ENCODE measurements around the gene E2F6.
A peak's percentile ranks its signal among the peaks of the same experiment; 100 is the strongest.

E2F6 gene

DNA sequence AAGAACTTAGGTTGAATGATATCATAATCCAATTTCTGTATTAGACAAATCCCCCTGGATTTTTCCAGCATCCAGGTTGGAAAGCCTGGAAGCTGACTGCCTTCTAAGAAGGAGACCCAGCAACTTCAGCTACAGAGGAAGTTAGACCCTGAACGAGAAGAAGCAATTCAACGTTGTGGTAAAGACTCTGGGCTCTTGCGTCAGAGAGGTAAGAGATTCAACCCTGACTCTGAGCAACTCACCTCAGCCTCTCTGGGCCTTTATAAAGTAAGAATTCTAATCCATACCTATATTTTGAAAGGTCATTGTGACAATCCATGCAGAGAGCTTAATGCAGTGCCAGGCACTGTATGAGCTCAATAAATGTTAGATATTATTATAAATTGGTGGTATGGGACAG, 9.7 kb downstream of the E2F6 start:
- DNase-seq: no peak

GRCh38 chr2:11454824-11455223, 11.1 kb downstream of the E2F6 start:
- no peak for DNase-seq

GRCh38 chr2:11450791-11451190, 15.2 kb downstream of the E2F6 start:
- no peak for DNase-seq

DNA sequence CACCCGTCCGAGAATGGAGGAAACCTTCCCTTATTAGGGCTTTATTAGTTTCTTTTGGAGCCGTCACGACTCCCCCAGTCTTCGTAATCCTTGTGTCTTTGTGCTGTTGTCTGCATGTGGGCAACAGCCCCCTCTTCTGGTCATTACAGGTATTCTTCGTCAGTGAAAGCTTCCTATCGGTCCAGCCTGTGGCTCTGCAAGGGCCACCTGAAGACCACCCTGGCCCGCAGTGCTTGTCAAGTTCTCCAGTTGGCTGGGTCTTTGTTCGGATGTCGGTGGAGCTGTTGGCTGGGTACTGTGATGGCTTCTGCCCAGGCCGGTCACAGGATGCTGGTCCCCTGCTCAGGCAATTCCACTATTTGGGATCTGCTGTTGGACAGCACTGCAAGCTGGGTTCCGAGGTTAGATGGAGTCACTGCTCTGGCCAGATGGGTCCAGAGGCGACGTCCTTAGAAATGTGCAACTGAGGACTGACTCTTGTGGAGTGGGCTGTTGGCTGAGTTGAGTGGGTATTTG, 19.2 kb downstream of the E2F6 start:
- DNase-seq: peak; percentile 55 to 57

DNA sequence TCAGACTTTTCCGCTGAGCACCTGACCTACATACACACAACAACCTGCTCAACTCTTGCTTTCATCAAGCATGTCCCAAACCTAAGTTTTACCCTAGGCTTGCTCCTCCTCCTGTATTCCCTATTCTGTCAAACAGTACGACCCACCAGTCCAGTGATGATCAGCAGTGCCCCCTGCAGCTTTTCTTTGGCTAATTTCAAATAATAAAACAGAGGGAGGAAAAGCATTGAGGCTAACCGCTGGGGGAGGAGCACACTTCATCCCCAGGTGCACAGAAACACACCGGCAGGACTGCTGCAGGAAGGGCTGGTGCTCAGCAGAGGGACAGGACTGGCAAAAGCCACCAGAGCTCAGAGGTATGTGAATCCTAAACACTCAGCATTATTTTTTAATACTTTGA, 21.2 kb downstream of the E2F6 start:
- DNase-seq: no peak

DNA sequence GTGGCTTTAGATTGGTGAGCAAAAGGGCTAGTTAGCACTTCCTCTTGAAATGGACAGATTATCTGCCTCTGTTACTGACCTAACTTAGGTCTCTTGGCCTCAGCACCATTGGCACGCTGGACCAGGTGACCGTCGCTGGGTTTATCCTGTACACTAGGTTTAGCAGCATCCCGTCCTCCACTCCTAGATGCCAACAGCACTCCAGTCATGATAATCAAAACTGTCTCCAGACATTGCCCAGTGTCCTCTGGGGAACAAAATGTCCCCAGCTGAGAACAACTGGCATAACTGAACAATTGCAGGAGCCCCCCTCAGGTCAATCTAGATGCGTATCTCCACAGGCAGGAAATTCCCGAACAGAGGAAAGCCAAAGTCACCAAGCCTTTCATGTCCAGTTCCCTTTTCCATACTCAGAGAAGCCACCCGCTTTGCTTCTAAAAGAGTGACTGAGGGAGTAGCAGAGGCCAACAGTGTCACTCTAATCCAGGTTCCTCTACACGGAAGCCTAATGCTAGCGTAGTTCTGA, 27.3 kb downstream of the E2F6 start:
- no peak for DNase-seq

DNA sequence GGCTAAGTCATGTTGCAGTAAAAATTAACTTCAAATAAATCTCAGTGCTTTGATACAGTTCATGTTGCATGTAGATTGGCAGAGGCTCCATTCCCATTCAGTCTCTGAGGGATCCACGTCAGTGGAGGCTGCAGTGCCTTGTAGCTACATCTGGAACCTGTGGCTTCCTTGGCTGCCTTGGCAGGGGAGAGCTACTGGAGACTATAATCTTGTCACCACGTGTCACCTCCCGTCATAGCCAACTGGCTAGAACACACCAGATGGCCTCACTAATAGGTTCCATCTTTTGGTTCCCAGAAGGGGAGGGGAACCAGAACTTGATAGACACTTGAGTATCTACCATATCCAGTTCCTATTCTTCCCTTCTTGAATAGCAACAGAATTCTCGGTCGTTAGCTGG, 28.4 kb downstream of the E2F6 start:
- DNase-seq: no peak

- no peak for DNase-seq
These were observed 30.9 kb downstream of the E2F6 start for GRCh38 chr2:11435036-11435435.

DNA sequence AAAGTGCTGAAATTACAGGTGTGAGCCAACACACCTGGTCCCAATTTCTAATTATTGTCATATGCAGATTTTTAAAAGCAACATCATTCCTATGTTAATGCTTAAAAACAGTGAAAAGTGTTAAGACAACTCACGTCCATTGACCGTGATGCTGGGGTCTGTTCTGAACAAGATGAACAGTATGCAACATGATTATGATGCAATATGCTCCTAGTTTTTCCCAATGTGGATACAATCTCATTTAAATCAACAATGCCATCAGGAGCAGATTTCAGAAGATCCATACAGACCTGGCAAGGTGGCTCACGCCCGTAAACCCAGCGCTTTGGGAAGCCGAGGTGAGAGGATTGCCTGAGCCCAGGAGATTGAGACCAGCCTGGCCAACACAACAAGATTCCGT, 31.5 kb downstream of the E2F6 start:
- DNase-seq: no peak

DNA sequence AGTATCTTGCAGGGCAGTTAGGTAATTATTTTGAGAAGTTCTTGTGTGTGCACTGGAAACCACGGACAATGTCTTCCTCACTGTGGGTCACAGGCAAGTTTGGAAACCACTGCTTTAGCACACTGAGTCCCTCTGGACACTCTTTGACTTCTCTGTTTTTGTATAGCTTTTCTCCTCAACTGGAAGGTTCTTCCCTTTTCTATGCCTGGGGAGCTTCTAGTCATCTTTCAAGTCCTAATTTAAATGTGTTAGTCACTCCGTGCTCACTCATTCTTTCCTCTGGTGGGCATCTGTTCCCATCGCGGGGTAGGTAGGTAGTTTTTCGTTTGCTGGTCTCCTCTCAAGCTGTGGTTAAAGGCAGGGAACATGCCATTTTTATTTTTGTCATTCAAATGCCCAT, 32.1 kb downstream of the E2F6 start:
- DNase-seq: no peak

- DNase-seq: no peak
These were observed 35.2 kb downstream of the E2F6 start for GRCh38 chr2:11430729-11431128.

GRCh38 chr2:11427224-11427623, 38.7 kb downstream of the E2F6 start:
- DNase-seq: no peak

DNA sequence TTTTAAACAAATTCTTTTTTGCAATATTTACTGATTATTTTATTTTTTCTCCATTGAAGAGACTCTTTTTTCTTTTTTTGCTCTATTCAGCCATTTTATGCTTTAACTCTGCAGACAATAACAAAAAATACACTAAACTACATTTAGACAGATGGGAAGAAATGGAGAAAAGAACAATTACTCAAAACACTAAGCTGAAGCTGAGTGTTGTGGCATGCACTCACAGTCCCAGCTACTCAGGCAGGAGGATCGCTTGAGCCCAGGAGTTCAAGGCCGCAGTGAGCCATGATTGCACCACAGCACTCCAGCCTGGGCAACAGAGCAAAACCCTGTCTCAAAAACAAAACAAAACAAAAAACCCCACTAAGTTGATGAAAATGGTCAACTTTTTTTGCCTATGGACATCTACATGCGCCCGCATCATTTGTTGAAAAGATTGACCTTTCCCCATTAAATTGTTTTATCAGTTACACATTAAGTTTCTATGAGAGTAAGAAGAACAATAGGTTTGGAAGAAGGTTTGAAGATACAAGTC, 43.0 kb downstream of the E2F6 start:
- no peak for DNase-seq

GRCh38 chr2:11422491-11422865, 43.5 kb downstream of the E2F6 start:
- no peak for DNase-seq

- no peak for DNase-seq
These were observed 44.0 kb downstream of the E2F6 start for GRCh38 chr2:11421863-11422490.

- DNase-seq: no peak
These were observed 45.3 kb downstream of the E2F6 start for GRCh38 chr2:11420671-11421070.

DNA sequence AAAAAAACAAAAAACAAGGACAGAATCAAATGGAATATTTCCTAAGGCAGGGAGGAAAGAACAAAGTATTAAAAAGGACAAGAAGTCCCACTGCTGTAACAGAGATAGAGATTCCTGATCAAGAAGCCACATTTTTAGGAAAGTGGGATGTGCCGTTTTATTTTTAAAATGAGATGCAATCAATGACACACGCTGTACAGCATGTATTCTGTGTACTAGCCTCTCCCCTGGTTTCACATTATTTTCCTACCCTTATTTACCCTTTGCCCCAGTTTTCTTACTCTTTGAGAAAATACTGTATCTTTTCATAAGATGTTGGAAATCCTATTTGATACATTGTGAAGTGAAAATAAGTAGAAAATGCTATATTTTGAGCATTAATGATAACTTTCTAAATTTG, 45.8 kb downstream of the E2F6 start:
- no peak for DNase-seq

DNA sequence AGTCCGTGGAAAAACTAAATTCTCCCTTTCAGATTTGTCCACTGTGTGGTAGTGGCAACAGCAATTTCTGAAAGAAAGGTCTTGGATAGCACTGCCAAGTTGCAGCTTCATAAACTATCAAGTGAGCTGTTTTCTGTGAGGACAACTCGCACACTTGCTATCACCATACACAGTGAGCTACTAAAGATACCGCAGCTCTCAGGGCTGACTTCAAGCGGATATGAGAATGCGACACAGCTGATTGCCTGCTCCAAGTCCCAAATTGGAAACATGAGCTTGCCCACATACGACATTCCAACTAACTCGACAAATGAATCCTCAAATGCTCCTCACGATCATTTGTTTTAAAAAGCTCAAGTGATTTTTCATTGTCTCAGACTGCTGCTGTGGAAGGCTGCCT, 46.2 kb downstream of the E2F6 start:
- DNase-seq: no peak

GRCh38 chr2:11417946-11418585, 47.9 kb downstream of the E2F6 start:
- DNase-seq: peak in 1 of 2 experiments; percentile 18

GRCh38 chr2:11416931-11417330, 49.0 kb downstream of the E2F6 start:
- no peak for DNase-seq

DNA sequence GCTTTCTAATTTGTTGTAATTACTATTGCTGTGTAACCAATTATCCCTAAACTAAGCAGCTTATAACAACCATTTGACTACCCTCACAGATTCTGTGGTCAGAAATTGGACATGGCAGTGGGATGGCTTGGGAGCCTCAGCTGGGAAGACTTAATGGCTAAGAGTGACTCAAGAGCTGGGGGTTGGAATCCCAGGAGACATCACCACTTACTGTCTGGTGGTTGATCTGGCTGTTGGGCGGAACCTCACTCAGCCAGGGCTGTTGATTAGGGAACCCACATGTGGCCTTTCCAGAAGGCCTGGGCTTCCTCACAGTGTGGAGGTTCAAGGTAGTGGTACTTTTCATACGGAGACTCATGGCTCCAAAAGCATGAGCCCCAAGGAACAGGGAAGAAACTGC, 49.8 kb downstream of the E2F6 start:
- DNase-seq: no peak

DNA sequence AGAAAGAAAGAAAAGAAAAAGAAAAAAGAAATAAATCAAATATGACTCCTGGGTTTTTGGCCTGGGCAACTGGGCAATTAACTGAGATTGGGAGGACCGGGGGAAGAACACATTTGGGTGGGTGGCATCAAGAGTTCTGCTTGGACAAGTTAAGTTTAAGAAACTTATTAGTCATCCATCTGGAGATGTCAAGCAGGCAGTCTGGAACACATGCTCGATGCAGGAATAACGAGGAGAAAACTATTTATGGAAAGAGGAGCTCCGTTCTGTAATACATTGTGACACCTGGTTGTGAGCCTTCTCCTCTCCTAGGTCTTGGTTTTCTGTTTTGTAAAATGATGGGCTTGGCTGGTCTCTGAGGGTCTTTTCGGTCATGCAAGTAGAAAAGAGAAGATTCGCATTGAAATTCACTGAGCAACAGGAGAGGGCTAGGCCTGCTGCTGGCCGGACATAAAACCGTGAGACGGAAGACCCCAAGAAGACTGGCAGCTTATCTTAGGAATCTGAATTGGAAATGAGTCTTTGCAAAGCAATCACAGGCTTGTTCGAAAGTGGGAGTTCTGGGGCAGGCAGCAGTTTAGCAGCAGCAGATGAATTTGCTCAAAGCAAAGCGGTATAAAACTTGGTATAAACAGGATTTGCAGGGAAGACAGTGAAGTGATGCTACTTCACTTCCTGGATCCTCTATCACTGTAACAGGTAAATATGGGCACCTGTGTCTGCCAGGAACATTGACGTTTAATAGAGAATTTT, 51.4 kb downstream of the E2F6 start:
- no peak for DNase-seq

GRCh38 chr2:11412449-11412810, 53.5 kb downstream of the E2F6 start:
- DNase-seq: no peak

Measured in activated T-cell treated with anti-CD3 and anti-CD28 coated beads, Interleukin-2, amount 50 U/mL, for 48 hours (primary cell).